CD8-positive, alpha-beta memory T cell (primary cell): Measurements from ENCODE around the gene GABBR2. TPM values are rescaled to one million over a fixed set of nuclear protein-coding genes. Genes with fewer than 3 reads are reported as not detected.

Experiments
- CTCF ChIA-PET: fragments of 350-600 bp; sonication (Branson Sonifier 250); formaldehyde crosslinking; loops from one replicate; lab custom pipeline; 2021; ENCODE audit warnings: antibody characterized with exemption; lab: Charles Lee
- POLR2A ChIA-PET: fragments of 350-600 bp; sonication (Branson Sonifier 250); formaldehyde crosslinking; loops from one replicate; lab custom pipeline; 2021; ENCODE audit warnings: antibody characterized with exemption; lab: Charles Lee
- DNase-seq, 5 donors: peaks; one replicate each; pipeline versions ENCODE4 v3.0.0 to v3.0.0-alpha.2; 2020 to 2022; ENCODE audit warnings: mixed read lengths in 1 of 5
- H3K27ac ChIP-seq: one replicate; pipeline ENCODE4 v1.7.0; 2013; ENCODE audit warnings: low read depth, mild to moderate bottlenecking, low read length, moderate library complexity
- H3K27me3 ChIP-seq: 2 replicates; pipeline ENCODE4 v1.7.0; 2013; ENCODE audit warnings: low read length, mild to moderate bottlenecking; ENCODE audit not compliant: insufficient read depth, poor library complexity, severe bottlenecking
- H3K36me3 ChIP-seq: 2 replicates; pipeline ENCODE4 v1.7.0; 2013; ENCODE audit warnings: mild to moderate bottlenecking, low read length, moderate library complexity; ENCODE audit not compliant: insufficient read depth
- H3K4me1 ChIP-seq: 2 replicates; pipeline ENCODE4 v1.7.0; 2013; ENCODE audit warnings: mild to moderate bottlenecking, low read length, moderate library complexity; ENCODE audit not compliant: insufficient read depth
- H3K4me3 ChIP-seq: 2 replicates; pipeline ENCODE4 v1.7.0; 2013; ENCODE audit warnings: mild to moderate bottlenecking, low read length
- H3K9me3 ChIP-seq: 2 replicates; pipeline ENCODE4 v1.7.0; 2013; ENCODE audit warnings: mild to moderate bottlenecking, low read length
- H3K27ac Mint-ChIP-seq, 8 donors: one replicate each; pipeline ENCODE4 v1.8.0; 2020 to 2021; ENCODE audit warnings: mixed read lengths in 8 of 8, mild to moderate bottlenecking in 6 of 8, inconsistent platforms in 3 of 8, moderate library complexity in 3 of 8
- H3K27me3 Mint-ChIP-seq, 2 donors: one replicate each; pipeline ENCODE4 v1.8.0; 2020 to 2021; ENCODE audit warnings: mixed read lengths in 2 of 2, mild to moderate bottlenecking in 1 of 2, moderate library complexity in 1 of 2
- H3K36me3 Mint-ChIP-seq, 3 donors: one replicate each; pipeline ENCODE4 v1.8.0; 2020 to 2021; ENCODE audit warnings: mixed read lengths in 3 of 3, inconsistent platforms in 1 of 3, mild to moderate bottlenecking in 1 of 3
- H3K4me1 Mint-ChIP-seq, 3 donors: one replicate each; pipeline ENCODE4 v1.8.0; 2020 to 2021; ENCODE audit warnings: mixed read lengths in 3 of 3, inconsistent platforms in 1 of 3, mild to moderate bottlenecking in 1 of 3
- H3K4me3 Mint-ChIP-seq, 7 donors: one replicate each; pipeline ENCODE4 v1.8.0; 2020 to 2021; ENCODE audit warnings: mixed read lengths in 7 of 7, mild to moderate bottlenecking in 6 of 7, moderate library complexity in 4 of 7, inconsistent platforms in 2 of 7
- H3K9me3 Mint-ChIP-seq, 5 donors: one replicate each; pipeline ENCODE4 v1.8.0; 2020 to 2022; ENCODE audit warnings: mixed read lengths in 5 of 5, mild to moderate bottlenecking in 3 of 5, moderate library complexity in 2 of 5, inconsistent platforms in 1 of 5
- polyA plus RNA-seq: library from polyadenylated mRNA; unstranded; fragments of 300-500 nt; fragmentation: Illumina TruSeq; gene quantifications from one replicate; pipeline ENCODE4 v1.2.3, GENCODE V29; 2021
- total RNA-seq, 2 experiments: library from RNA; stranded (reverse); gene quantifications; one replicate each; pipeline ENCODE4 v1.2.3, GENCODE V29; 2021

Gene GABBR2
- total and polyA plus RNA-seq, 3 experiments from 2014 or later, result not detected

DNA sequence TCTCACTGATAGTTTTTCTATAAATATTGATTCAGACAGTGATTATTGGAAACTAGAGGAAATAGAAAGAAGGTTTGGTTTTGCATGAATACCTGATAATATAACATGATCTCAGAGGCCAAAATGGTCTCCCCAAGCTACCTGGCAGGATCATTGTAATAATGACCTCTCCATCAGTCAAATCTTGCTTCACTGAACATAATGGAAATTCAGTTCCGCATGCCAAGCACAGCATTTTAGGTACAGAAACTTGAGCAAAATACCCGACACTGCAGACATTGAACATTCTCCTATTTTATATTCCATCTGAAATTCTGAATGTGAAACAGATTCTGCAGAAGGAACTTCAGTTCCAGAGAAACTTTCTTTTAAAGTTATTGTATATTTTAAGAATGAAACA lies 444.2 kb downstream of the GABBR2 start:
- Mint-ChIP-seq H3K9me3 (no peaks in the 10 kb centered on the region), H3K4me3 (no peak overlapping the region), H3K36me3 (peaks cover 0 to 3% (median 0%) of the 10 kb centered on the region in 3 donors), H3K27ac (no peak overlapping the region), H3K27me3 (peaks cover 2 to 20% of the 10 kb centered on the region in 2 donors), H3K4me1 (peaks cover 0 to 2% (median 0%) of the 10 kb centered on the region in 3 donors)
- no peak overlapping the region for H3K4me3 ChIP-seq
- H3K27me3 ChIP-seq, result no peaks in the 10 kb centered on the region
- CTCF ChIA-PET, result interaction anchor here (1.0 to 4.9 kb wide), 8 partner anchors 9 to 341 kb away, joined by 3 to 39 read pairs (median 4); partner anchors contain the start of genes CORO2A, TBC1D2 and TRIM14
- no peaks in the 10 kb centered on the region for H3K4me1 ChIP-seq
- no peak overlapping the region for H3K27ac ChIP-seq
- H3K36me3 ChIP-seq, result no peaks in the 10 kb centered on the region
- POLR2A ChIA-PET, result no interaction called here
- DNase-seq, result no peak
- H3K9me3 ChIP-seq, result no peaks in the 10 kb centered on the region

DNA sequence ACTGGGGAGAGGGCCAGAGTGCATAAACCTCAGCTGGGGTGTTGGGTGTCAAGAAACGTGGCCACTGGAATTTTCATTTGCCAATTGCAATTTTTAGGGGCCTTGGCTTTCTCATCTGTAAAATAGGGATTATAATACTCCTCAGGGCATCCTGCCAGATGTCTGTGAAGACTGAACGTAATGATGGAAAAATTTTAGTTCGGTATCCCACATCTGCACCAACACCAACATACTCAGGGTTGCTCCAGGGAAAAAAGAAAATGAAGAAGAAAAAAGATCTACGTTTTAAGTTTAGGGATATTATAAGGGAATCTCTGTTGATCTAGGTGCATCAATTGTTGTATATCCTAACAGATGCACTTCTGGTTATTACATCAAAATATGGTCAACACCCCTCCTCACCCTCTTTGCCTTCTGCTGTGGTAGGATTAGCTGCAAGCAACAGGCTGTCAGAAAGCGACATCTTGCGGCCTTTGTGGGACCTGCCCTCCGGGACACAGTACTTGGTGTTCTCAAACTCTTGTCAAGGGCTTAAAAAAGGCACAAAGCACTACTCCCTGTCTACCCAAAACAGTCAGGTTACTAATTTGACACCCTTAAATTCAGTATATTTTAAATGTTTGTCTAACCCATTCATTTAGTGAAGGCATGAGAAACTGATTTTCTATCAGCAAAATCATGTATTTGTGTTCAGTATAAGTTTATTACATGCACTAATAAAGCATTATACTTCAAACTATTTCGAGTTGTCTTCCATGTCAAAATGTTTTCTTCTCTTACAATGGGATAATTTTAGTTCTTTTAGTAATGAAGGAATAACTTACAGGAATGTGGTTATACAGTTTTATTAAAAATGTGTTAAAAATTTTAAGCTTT lies 445.0 kb downstream of the GABBR2 start:
- H3K36me3 Mint-ChIP-seq, result peaks cover 0 to 3% (median 0%) of the 10 kb centered on the region in 3 donors
- Histone ChIP-seq H3K27me3 (no peaks in the 10 kb centered on the region), H3K4me1 (no peaks in the 10 kb centered on the region), H3K4me3 (no peak overlapping the region), H3K9me3 (no peaks in the 10 kb centered on the region), H3K36me3 (no peaks in the 10 kb centered on the region), H3K27ac (no peak overlapping the region)
- H3K4me1 Mint-ChIP-seq, result peaks cover 0 to 2% (median 0%) of the 10 kb centered on the region in 3 donors
- no peaks in the 10 kb centered on the region for H3K9me3 Mint-ChIP-seq
- H3K27ac Mint-ChIP-seq, result peak overlapping the region in 1 of 8 donors; percentile 70
- ChIA-PET POLR2A (interaction anchor here (0.6 kb wide), 1 partner anchor 341 kb away, joined by 10 read pairs; no protein-coding TSS in a partner anchor), CTCF (interaction anchor here (0.8 to 4.9 kb wide), 10 partner anchors 8 to 340 kb away, joined by 3 to 39 read pairs (median 4); partner anchors contain the start of genes CORO2A, TBC1D2 and TRIM14)
- DNase-seq, result peak; percentile 69 to 88 (median 71)
- peaks cover 2 to 14% of the 10 kb centered on the region in 2 donors for H3K27me3 Mint-ChIP-seq
- H3K4me3 Mint-ChIP-seq, result peak overlapping the region in 1 of 7 donors; percentile 5

DNA sequence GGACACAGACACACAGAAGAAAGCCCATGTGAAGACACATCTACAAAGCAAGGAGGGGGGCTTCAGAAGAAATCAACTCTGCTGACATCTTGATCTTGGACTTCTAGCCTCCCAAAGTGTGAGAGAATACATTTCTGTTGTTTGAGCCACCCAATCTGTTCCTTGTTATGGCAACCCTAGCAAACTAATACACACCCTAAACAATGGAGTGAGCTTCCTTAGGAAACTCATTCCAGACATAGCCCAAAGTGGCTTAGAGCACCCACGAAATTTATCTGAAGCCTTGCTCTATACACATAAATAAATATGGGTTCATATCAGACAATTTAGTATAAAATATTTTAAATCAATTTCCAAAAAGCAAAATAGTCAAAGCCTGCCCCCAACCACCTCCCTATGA lies 445.7 kb downstream of the GABBR2 start:
- Histone ChIP-seq H3K9me3 (no peaks in the 10 kb centered on the region), H3K4me1 (no peaks in the 10 kb centered on the region), H3K27me3 (no peaks in the 10 kb centered on the region), H3K27ac (no peak overlapping the region), H3K4me3 (no peak overlapping the region), H3K36me3 (no peaks in the 10 kb centered on the region)
- H3K9me3 Mint-ChIP-seq, result no peaks in the 10 kb centered on the region
- ChIA-PET CTCF (interaction anchor here (0.8 to 4.9 kb wide), 11 partner anchors 8 to 373 kb away, joined by 3 to 39 read pairs (median 4); partner anchors contain the start of genes CORO2A, TBC1D2 and TRMO), POLR2A (no interaction called here)
- DNase-seq, result no peak
- H3K36me3 Mint-ChIP-seq, result peaks cover 0 to 3% (median 0%) of the 10 kb centered on the region in 3 donors
- peaks cover 2 to 8% of the 10 kb centered on the region in 2 donors for H3K27me3 Mint-ChIP-seq
- H3K4me3 Mint-ChIP-seq, result no peak overlapping the region
- H3K27ac Mint-ChIP-seq, result no peak overlapping the region
- peaks cover 0 to 2% (median 0%) of the 10 kb centered on the region in 3 donors for H3K4me1 Mint-ChIP-seq

DNA sequence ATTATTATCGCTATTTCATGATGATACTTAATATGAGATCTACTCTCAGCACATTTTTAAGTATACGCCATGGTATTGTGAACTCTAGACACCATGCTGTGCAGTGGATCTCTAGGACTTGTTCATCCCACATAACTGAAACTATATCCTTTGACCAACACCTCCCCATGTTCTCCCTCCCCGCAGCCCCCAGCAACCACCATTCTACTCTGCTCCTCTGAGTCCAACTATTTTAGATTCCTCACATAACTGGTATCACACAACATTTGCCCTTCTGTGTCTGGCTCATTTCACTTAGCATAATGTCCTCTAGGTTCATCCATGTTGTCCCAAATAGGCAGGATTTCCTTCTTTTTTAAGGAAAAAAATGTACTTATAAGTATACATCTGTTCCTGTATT lies 446.7 kb downstream of the GABBR2 start:
- Histone ChIP-seq H3K27ac (no peak overlapping the region), H3K4me1 (peaks cover 3% of the 10 kb centered on the region), H3K9me3 (no peaks in the 10 kb centered on the region), H3K27me3 (no peaks in the 10 kb centered on the region), H3K36me3 (no peaks in the 10 kb centered on the region), H3K4me3 (no peak overlapping the region)
- Mint-ChIP-seq H3K27me3 (peaks cover 0 to 1% of the 10 kb centered on the region in 2 donors), H3K9me3 (no peaks in the 10 kb centered on the region), H3K4me1 (peaks cover under 1 to 2% (median 1%) of the 10 kb centered on the region in 3 donors), H3K4me3 (no peak overlapping the region), H3K36me3 (no peaks in the 10 kb centered on the region), H3K27ac (no peak overlapping the region)
- no peak for DNase-seq
- ChIA-PET POLR2A (interaction anchor here (0.6 kb wide), 1 partner anchor 740 kb away, joined by 21 read pairs; no protein-coding TSS in a partner anchor), CTCF (interaction anchor here (1.1 to 4.9 kb wide), 4 partner anchors 25 to 372 kb away, joined by 3 to 39 read pairs (median 3); partner anchors contain the start of gene TRMO)

GRCh38 chr9:98260635-98261034 lies 448.1 kb downstream of the GABBR2 start:
- H3K4me1 Mint-ChIP-seq, result peaks cover 7 to 8% (median 7%) of the 10 kb centered on the region in 3 donors
- H3K36me3 Mint-ChIP-seq, result peaks cover 0 to 9% (median 0%) of the 10 kb centered on the region in 3 donors
- Histone ChIP-seq H3K27me3 (no peaks in the 10 kb centered on the region), H3K27ac (no peak overlapping the region), H3K4me3 (no peak overlapping the region), H3K36me3 (no peaks in the 10 kb centered on the region), H3K4me1 (peaks cover 5% of the 10 kb centered on the region), H3K9me3 (no peaks in the 10 kb centered on the region)
- H3K27ac Mint-ChIP-seq, result no peak overlapping the region
- H3K27me3 Mint-ChIP-seq, result peaks cover 0 to 1% of the 10 kb centered on the region in 2 donors
- no peaks in the 10 kb centered on the region for H3K9me3 Mint-ChIP-seq
- DNase-seq, result no peak
- ChIA-PET POLR2A (no interaction called here), CTCF (no interaction called here)
- H3K4me3 Mint-ChIP-seq, result no peak overlapping the region

DNA sequence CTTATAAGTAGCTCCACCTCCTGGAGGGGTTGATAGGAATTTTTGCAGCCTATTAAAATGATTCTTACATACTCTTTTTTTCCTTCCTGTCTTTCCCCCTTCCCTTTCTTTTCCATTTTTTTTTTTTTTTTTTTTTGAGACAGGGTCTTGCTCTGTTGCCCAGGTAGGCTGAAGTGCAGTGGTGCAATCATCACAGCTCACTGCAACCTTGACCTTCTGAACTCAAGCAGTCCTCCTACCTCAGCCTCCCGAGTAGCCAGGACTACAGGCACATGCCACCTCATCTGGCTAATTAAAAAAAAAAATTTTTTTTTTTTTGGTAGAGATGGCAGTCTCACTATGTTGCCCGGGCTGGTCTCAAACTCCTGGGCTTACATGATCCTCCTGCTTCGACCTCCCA lies 448.9 kb downstream of the GABBR2 start:
- Histone ChIP-seq H3K4me1 (peaks cover 8% of the 10 kb centered on the region), H3K36me3 (no peaks in the 10 kb centered on the region), H3K4me3 (no peak overlapping the region), H3K27ac (no peak overlapping the region), H3K9me3 (no peaks in the 10 kb centered on the region), H3K27me3 (no peaks in the 10 kb centered on the region)
- ChIA-PET CTCF (interaction anchor here (1.2 kb wide), 1 partner anchor 158 kb away, joined by 4 read pairs; no protein-coding TSS in a partner anchor), POLR2A (no interaction called here)
- Mint-ChIP-seq H3K4me3 (no peak overlapping the region), H3K36me3 (peaks cover 0 to 11% (median 0%) of the 10 kb centered on the region in 3 donors), H3K27me3 (peaks cover 0 to 1% of the 10 kb centered on the region in 2 donors), H3K27ac (no peak overlapping the region), H3K9me3 (no peaks in the 10 kb centered on the region), H3K4me1 (peaks cover 11% of the 10 kb centered on the region in 3 donors)
- DNase-seq, result no peak

- H3K9me3 Mint-ChIP-seq, result no peaks in the 10 kb centered on the region
- Histone ChIP-seq H3K4me3 (peak overlapping the region; percentile 99), H3K27ac (peak overlapping the region; percentile 91), H3K4me1 (peaks cover 22% of the 10 kb centered on the region), H3K9me3 (no peaks in the 10 kb centered on the region), H3K27me3 (no peaks in the 10 kb centered on the region), H3K36me3 (no peaks in the 10 kb centered on the region)
- peaks cover 0 to 14% (median 0%) of the 10 kb centered on the region in 3 donors for H3K36me3 Mint-ChIP-seq
- H3K4me1 Mint-ChIP-seq, result peaks cover 30 to 41% (median 38%) of the 10 kb centered on the region in 3 donors
- peak overlapping the region; percentile 84 to 98 (median 91) for H3K4me3 Mint-ChIP-seq
- POLR2A ChIA-PET, result interaction anchor here (0.6 to 2.8 kb wide), 19 partner anchors 9 to 1790 kb away, joined by 3 to 29 read pairs (median 4); partner anchors contain the start of genes CORO2A, NCBP1, TRIM14 and TRMO
- H3K27me3 Mint-ChIP-seq, result no peaks in the 10 kb centered on the region
- H3K27ac Mint-ChIP-seq, result peak overlapping the region; percentile 87 to 98 (median 94)
- CTCF ChIA-PET, result interaction anchor here (0.6 to 3.1 kb wide), 14 partner anchors 14 to 623 kb away, joined by 3 to 18 read pairs (median 5); partner anchors contain the start of genes ANKS6, ANP32B, NANS and NCBP1
- DNase-seq, result peak in 2 of 5 donors; percentile 14 to 43
Observed at GRCh38 chr9:98256756-98257155, 452.0 kb downstream of the GABBR2 start.
